PC-9 (cell line): Measurements from ENCODE around the gene CDH24.

Experiments
- EZH2 ChIP-seq: fragments of 200-600 bp; sonication (generic); IDR thresholded peaks from 2 replicates; pipeline ENCODE4 v1.8.0; 2017; ENCODE audit warnings: antibody characterized with exemption, low read depth
- TF ChIP-seq, protein P1 (sequence below): fragments of 200-600 bp; sonication (generic); conservative IDR thresholded peaks from 2 replicates; pipeline ENCODE4 v1.6.1; 2017; ENCODE audit warnings: mixed run types, antibody characterized with exemption, mild to moderate bottlenecking, moderate library complexity

DNA sequence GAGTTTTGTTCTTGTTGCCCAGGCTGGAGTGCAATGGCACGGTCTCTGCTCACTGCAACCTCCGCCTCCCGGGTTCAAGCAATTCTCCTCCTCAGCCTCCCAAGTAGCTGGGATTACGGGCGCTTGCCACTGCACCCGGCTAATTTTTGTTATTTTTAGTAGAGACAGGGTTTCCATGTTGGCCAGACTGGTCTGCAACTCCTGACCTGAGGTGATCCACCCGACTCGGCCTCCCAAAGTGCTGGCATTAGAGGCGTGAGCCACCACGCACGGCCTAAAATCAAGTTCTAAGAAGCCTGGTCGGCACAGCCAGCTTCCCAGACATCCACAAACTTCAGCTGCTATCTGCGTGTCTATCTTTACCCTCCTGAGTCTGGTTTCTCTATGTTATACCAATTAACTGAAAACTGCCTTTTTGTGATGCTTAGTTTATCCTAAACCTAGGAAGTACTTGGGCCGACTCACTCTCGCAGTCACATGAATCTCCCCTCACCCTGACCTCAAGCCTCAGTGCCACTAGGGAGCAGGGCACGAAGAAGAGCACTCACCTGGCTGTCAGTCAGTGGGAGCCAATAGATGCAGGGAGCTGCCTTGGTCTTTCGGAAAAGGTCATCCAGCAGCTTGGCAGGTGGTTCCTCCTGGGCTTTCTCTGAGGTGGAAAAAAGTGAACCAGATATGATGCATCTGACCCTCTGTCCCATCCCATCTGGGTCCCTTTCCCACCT, 3.4 kb upstream of the CDH24 start:
- TF ChIP-seq, protein P1, sequence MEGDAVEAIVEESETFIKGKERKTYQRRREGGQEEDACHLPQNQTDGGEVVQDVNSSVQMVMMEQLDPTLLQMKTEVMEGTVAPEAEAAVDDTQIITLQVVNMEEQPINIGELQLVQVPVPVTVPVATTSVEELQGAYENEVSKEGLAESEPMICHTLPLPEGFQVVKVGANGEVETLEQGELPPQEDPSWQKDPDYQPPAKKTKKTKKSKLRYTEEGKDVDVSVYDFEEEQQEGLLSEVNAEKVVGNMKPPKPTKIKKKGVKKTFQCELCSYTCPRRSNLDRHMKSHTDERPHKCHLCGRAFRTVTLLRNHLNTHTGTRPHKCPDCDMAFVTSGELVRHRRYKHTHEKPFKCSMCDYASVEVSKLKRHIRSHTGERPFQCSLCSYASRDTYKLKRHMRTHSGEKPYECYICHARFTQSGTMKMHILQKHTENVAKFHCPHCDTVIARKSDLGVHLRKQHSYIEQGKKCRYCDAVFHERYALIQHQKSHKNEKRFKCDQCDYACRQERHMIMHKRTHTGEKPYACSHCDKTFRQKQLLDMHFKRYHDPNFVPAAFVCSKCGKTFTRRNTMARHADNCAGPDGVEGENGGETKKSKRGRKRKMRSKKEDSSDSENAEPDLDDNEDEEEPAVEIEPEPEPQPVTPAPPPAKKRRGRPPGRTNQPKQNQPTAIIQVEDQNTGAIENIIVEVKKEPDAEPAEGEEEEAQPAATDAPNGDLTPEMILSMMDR: no peak
- no peak for TF ChIP-seq EZH2
